GM23338 (cell line): Measurements from ENCODE around the gene TNS1.

Experiments
- CREB1 ChIP-seq: fragments of 250-450 bp; sonication (Bioruptor Pico); IDR thresholded peaks from 2 replicates; pipeline ENCODE4 v1.5.0; 2020; ENCODE audit warnings: low read depth, mild to moderate bottlenecking, moderate library complexity
- EZH2 ChIP-seq: fragments of 200-600 bp; sonication (generic); IDR thresholded peaks from one replicate; pipeline ENCODE4 v1.8.0; 2017; ENCODE audit warnings: antibody characterized with exemption, mild to moderate bottlenecking, low read depth; ENCODE audit not compliant: unreplicated experiment
- EZH2phosphoT487 ChIP-seq: fragments of 200-600 bp; sonication (generic); IDR thresholded peaks from one replicate; pipeline ENCODE4 v1.8.1; 2018; ENCODE audit warnings: antibody characterized with exemption; ENCODE audit not compliant: unreplicated experiment
- POLR2AphosphoS5 ChIP-seq: IDR thresholded peaks from 2 replicates; pipeline ENCODE4 v1.6.1; 2016; ENCODE audit warnings: antibody characterized with exemption, low read depth
- TF ChIP-seq, protein P1 (sequence below), 2 experiments: fragments of 200-600 bp in 1 of 2; sonication (generic) in 1 of 2; conservative IDR thresholded peaks; 2 replicates each; pipeline versions ENCODE4 v1.5.1 to v1.6.1; 2016 to 2017; ENCODE audit warnings: antibody characterized with exemption in 2 of 2, low read depth in 2 of 2, mild to moderate bottlenecking in 2 of 2, moderate library complexity in 1 of 2

DNA sequence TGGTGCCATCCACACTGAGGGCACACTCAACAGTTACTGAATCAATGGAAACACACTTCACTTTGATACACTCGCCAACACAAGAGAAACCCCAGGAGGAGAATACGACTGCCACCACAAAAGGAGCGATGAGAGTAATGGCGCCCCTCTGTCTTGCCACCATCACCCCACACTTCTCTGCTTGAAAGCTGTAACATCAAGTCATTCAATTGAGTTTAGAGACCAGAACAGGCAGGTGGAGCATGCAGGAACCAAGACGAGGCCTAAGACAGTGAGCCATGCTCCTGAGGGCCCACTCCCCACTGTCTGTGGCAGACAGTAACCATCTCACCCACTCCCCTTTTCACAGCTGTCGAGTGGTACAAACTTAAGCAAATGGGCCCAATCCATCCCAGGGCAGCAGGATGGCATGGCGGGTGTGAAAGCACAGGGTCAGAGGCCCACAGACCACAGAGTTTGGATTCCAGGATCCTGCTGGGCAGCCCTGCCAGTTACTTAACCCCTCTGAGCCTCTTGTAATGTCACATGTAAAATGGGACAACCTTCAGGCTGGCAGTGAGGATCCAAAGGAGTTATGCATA lies 101.9 kb downstream of the TNS1 start:
- TF ChIP-seq, protein P1, sequence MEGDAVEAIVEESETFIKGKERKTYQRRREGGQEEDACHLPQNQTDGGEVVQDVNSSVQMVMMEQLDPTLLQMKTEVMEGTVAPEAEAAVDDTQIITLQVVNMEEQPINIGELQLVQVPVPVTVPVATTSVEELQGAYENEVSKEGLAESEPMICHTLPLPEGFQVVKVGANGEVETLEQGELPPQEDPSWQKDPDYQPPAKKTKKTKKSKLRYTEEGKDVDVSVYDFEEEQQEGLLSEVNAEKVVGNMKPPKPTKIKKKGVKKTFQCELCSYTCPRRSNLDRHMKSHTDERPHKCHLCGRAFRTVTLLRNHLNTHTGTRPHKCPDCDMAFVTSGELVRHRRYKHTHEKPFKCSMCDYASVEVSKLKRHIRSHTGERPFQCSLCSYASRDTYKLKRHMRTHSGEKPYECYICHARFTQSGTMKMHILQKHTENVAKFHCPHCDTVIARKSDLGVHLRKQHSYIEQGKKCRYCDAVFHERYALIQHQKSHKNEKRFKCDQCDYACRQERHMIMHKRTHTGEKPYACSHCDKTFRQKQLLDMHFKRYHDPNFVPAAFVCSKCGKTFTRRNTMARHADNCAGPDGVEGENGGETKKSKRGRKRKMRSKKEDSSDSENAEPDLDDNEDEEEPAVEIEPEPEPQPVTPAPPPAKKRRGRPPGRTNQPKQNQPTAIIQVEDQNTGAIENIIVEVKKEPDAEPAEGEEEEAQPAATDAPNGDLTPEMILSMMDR (conservative IDR thresholded peaks at IDR 0.05; ENCODE audit: low read depth in 2 of 2), result no peak
- TF ChIP-seq EZH2 (no peak), POLR2AphosphoS5 (no peak), EZH2phosphoT487 (no peak), CREB1 (CRISPR knock-in tag) (no peak)
